HG03378 (cell line): ENCODE data around the gene TP53BP2.
A peak's percentile ranks its signal among the peaks of the same experiment; 100 is the strongest.

Experiments used
- ATAC-seq: cut with Tn5 transposase; IDR thresholded peaks from one replicate; pipeline ENCODE4 v1.9.1; 2021; ENCODE audit warnings: mild to moderate bottlenecking, moderate library complexity; ENCODE audit not compliant: unreplicated experiment

The TP53BP2 gene

DNA sequence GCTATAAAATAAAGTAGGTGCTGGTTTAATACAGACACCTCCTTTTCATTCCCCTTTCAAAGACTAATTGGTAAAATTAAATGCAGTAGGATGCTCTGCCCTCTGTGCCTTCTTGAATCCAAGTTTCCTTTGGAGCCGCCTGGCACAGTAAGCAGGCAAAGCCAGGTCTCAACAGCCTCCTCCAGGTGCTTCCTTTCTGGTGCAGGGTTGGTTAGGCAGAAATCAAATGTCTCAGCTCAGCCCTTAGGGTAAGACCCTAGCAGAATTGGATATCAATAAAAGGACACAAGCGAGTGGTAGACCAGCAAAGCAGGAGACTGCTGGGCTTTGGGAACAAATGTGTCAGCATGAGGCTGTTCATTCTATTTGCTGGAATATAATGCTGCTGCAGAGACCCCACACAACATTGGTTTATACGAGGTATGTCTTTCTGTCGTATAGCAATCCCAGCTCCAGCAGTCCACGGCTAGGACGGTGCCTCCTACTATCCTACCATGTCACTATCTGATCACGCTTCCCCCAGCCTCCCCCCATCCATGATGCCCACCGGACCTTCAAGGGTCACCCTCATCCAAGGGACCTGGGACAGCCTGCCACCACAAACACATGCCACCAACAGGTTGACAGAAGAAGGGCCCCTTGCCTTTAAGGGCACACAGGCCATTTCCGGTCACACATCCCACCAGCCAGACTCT lies 75.0 kb downstream of the TP53BP2 start:
- no peak for ATAC-seq

- ATAC-seq: no peak
Measured at GRCh38 chr1:223765719-223766340, 79.9 kb downstream of the TP53BP2 start.

GRCh38 chr1:223765036-223765718 lies 80.6 kb downstream of the TP53BP2 start:
- no peak for ATAC-seq

GRCh38 chr1:223763881-223764280 lies 81.9 kb downstream of the TP53BP2 start:
- ATAC-seq: no peak

GRCh38 chr1:223763251-223763650 lies 82.5 kb downstream of the TP53BP2 start:
- ATAC-seq: no peak

DNA sequence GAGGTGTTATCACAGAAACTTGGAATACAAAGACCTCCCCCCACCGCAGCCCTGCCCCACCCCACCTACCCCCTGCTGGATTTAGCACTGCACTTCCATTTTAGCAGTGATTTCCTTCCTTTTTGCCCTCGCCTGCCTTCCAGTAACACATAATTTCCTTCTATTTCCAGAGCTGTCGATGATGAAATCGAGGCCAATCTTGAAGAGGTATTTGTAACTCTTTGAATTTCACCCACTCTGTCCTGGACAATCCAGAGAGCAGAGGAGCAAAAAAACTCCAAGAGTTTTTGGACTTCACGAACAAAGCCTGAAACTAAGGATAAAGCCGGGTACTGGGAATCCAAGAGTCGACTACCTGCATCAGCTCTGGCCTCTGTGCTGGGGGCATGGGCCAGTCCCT lies 84.3 kb downstream of the TP53BP2 start:
- no peak for ATAC-seq

GRCh38 chr1:223760833-223761232 lies 84.9 kb downstream of the TP53BP2 start:
- no peak for ATAC-seq

GRCh38 chr1:223759273-223759672 lies 86.5 kb downstream of the TP53BP2 start:
- no peak for ATAC-seq

DNA sequence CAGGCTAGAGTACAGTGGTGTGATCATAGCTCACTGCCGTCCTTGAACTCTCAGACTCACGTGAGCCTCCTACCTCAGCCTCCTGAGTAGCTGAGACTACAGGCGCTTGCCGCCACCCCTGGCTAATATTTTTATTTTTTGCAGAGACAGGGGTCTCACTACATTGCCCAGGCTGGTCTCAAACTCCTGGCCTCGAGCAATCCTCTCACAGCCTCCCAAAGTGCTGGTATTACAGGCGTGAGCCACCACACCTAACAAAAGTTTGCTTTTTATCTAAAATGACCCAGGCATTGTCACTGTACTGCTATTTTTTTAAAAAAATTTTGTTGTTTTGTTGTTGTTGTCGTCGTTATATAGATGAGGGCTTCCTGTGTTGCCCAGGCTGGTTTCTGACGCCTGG lies 87.0 kb downstream of the TP53BP2 start:
- ATAC-seq: no peak

DNA sequence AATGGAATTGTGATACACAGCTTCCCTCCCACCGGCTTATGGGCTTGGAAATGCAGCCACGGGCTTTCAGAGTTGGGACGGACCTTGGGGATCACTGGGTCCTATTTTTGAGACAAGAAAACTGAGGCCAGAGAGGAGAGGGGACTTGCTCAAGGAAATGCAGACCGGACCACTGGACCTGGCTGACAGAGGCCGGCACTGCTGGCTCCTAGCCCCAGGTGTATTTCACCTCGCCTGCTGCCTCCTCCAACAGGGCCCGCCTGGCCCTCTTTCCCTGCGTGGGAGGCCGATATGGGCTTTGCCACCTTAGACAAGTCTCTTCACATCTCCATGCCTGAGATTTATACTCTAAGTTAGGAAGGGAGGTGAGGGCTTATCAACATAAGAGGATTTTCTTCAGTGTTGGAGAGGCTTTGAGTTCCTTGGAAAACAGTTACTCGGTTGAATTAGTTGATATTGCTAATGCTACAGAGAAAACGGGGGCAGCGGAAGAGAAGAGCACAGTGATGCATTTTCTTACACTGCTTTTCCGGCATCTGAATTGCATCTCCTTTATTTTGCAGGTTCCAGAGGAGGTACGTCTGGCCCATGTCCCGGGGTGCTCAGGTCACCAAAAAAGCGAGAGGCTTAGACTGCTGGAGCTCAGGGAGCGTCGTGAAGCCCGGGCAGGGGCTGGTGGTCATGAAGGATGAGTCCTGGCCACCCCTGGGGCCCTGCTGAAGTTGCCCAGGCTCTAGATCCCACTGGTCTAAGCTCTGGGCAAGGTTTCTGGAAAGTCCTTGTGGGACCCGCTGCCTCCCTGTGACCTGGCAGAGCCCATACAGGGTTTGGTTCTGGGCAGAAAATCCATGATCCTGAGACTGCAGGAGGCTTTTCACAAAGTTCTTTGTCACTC lies 88.7 kb downstream of the TP53BP2 start:
- ATAC-seq: no peak

DNA sequence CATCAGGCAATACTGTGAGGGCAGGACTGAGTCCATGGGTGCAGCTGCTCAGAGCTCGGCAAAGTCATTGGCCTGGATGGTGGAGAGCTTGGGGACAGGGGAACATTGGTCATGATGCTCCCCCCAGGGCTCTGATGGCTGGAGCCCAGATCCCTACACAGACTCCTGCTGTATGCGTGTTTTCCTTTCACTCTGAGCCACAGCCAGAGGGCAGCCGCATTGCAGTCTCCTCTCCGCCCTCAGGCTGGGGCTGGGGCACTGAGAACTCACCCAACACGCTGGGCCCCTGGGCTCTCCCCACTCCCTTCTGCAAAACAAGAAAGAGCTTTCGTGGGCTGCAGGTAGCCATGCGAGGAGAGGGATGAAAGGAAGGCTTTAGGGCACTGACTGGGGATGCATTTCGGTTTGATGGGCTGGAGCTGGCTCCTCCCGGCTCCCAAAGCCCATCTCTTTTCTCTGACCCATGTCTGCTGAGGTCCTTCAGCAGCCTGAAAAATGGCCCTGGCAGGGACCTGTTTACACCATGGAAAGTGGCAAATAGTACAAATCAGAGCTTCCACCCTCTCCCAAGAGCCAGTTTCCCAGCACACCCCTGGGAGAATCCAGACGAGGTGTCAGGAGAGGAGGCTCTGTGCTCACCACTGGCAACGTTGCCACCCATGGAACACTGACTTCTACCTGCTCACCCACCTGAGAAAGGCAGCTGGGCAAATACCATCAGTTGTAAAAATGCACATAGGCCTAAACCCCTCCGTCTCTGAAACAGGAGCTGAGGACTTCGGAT lies 89.6 kb downstream of the TP53BP2 start:
- ATAC-seq: no peak

- ATAC-seq: no peak
Measured at GRCh38 chr1:223755432-223755792, 90.3 kb downstream of the TP53BP2 start.

DNA sequence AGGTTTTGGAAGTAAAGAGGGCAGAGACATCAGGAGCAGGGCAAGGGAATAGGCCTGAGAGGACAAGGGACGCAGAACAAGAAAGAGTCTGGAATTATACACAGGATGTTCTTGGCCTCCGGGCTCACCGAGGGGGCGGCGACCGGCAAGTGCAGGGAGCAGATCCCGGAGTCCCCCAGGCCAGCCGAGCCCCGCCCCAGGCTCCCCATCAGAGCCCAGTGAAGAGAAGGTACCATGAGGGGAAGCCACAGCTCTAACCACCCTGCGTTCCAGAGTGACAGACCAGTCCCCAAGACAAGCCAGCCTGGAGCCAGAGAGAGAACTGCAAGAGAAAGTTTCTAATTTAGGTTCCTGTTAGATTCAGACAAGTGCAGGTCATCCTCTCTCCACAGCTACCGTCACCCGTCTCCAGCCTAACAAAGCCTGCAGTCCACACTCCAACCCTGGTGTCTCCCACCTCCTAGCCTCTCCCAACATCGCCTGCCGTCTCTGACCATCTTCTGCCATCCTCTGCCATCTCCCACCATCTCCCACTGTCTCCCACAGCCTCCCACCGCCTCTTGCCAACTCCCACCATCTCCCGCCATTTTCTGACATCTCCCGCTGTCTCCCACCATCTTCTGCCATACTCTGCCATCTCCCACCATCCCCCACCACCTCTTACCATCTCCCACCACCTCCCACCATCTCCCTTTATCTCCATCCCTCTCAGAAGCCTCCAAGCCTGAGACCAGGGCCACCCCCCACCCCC lies 90.9 kb downstream of the TP53BP2 start:
- no peak for ATAC-seq

DNA sequence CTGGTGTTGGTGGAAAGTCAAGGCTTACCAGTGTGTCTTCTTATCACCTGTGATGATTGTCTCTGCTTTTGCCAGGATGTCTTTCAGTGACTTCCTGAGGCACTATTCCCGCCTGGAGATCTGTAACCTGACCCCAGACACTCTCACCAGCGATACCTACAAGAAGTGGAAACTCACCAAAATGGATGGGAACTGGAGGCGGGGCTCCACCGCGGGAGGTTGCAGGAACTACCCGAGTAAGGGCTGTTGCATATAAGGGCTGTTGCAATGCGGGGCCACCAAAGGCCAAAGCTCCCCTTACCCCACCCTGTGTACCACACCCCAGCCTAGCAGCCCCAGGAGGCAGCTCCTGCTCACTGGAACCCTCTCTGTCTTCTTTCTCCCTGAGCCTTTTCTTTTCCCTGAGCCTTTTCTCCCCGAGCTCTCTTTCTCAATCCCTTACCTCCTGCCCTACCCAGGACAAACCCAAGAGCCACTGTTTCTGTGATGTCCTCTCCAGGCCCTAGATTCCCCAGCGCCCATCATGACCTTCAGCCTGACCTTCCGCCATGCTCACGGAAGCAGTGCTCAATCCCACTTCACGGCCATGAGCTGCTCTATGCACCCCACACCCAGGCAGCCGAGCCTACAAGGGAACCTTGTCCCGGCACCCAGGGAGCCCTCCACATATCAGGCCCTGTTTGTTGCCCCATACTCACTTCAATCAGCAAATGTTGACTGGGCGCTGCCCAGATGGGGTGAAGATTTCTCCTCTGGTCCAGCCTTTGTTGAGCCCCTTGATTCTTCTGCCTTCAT lies 92.8 kb downstream of the TP53BP2 start:
- ATAC-seq: no peak

DNA sequence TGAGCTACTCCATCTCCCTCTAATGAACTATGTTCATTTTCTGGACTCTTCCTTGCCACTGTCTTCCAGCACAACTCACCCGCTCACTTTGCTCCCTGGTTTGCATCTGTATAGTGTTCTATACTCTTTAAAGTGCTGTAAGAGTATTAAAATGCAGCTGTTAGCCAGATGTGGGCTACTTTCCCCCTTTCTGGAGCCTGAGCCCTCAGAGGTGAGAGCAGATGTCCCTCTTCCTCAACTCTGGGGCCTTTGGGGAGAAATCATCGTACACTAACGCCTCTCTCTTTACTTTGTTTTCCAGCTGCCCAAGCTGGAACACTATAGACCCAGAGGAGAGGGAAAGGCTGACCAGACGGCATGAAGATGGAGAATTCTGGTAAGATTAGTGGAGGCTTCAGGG lies 94.1 kb downstream of the TP53BP2 start:
- ATAC-seq: no peak

GRCh38 chr1:223750730-223751570 lies 94.8 kb downstream of the TP53BP2 start:
- ATAC-seq: no peak

GRCh38 chr1:223748773-223749733 lies 96.7 kb downstream of the TP53BP2 start:
- ATAC-seq: peak; percentile 55
